ENCODE results near the gene PIP5KL1.

PIP5KL1 gene

GRCh38 chr9:127928676-127929624 is 1.6 kb downstream of the PIP5KL1 start:
- DNase-seq: no peak

GRCh38 chr9:127927988-127928675 is 2.4 kb downstream of the PIP5KL1 start:
- no peak for DNase-seq

GRCh38 chr9:127927201-127927987 is 3.2 kb downstream of the PIP5KL1 start:
- peak; percentile 79 for DNase-seq

- peak; percentile 66 for DNase-seq
Measured at GRCh38 chr9:127926906-127927200, 3.7 kb downstream of the PIP5KL1 start.

- DNase-seq: no peak
Measured at GRCh38 chr9:127925959-127926905, 4.3 kb downstream of the PIP5KL1 start.

- DNase-seq: no peak
Measured at GRCh38 chr9:127924736-127925444, 5.7 kb downstream of the PIP5KL1 start.

GRCh38 chr9:127923771-127924170 is 6.8 kb downstream of the PIP5KL1 start:
- no peak for DNase-seq

GRCh38 chr9:127923046-127923445 is 7.5 kb downstream of the PIP5KL1 start:
- DNase-seq: no peak

- DNase-seq: peak; percentile 95
Measured at GRCh38 chr9:127921557-127922120, 8.9 kb downstream of the PIP5KL1 start.

GRCh38 chr9:127920794-127921193 is 9.8 kb downstream of the PIP5KL1 start:
- no peak for DNase-seq

- DNase-seq: no peak
Measured at GRCh38 chr9:127919253-127919815, 11.2 kb downstream of the PIP5KL1 start.

GRCh38 chr9:127918183-127919107 is 12.1 kb downstream of the PIP5KL1 start:
- DNase-seq: no peak

- DNase-seq: peak; percentile 71
Measured at GRCh38 chr9:127917603-127918002, 13.0 kb downstream of the PIP5KL1 start.

- DNase-seq: peak; percentile 99
Measured at GRCh38 chr9:127916720-127917581, 13.6 kb downstream of the PIP5KL1 start, which contains the start of gene ST6GALNAC4. TSS of gene ST6GALNAC4 (minus strand) at chr9:127917041. CDS start at chr9:127916419, 622 bp downstream.

- DNase-seq: peak; percentile 79
Measured at GRCh38 chr9:127915801-127916719, 14.5 kb downstream of the PIP5KL1 start.

GRCh38 chr9:127915325-127915752 is 15.2 kb downstream of the PIP5KL1 start:
- peak; percentile 71 for DNase-seq

GRCh38 chr9:127913682-127914081 is 16.9 kb downstream of the PIP5KL1 start:
- DNase-seq: no peak
